Measurements from ENCODE around the gene GNAQ. TPM values are rescaled to one million over a fixed set of nuclear protein-coding genes. Genes with fewer than 3 reads are reported as not detected.

GNAQ gene
- polyA plus RNA-seq, 3 donors, result 8.3 to 51.0 (median 9.6) TPM

DNA sequence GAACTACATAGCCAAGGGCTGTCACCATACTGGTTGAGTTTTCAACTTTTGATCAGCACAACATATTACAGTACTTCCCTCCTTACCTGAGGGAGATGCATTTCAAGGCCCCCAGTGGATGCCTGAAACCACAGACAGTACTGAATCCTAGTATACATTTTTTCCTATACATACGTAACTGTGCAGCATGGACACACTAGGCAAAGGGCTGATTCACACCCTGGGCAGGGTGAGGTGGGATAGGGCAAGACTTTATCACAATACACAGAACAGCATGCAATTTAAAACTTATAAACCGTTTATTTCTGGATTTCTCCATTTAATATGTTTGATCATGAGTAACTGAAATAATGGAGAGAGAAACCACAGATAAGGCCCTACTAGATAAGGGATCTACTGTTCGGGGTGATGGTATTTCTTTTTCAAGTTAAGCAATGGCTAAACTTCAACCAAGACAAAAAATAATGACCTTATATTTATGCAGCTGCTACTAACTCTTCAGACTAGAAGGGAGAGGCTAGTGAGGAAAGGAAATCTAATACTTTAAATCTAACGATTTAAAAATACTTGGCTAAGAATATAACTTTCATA is 196.6 kb downstream of the GNAQ start:
- Mint-ChIP-seq H3K4me1 (peaks cover 20% of the 10 kb centered on the region), H3K9me3 (no peaks in the 10 kb centered on the region), H3K36me3 (peaks cover 9 to 13% of the 10 kb centered on the region in 2 donors), H3K27ac (peak overlapping the region in 5 of 7 donors; percentile 4 to 65 (median 42)), H3K27me3 (ENCODE audit: low read depth in 3 of 3) (no peaks in the 10 kb centered on the region), H3K4me3 (no peak overlapping the region)
- TF ChIP-seq, protein P1, sequence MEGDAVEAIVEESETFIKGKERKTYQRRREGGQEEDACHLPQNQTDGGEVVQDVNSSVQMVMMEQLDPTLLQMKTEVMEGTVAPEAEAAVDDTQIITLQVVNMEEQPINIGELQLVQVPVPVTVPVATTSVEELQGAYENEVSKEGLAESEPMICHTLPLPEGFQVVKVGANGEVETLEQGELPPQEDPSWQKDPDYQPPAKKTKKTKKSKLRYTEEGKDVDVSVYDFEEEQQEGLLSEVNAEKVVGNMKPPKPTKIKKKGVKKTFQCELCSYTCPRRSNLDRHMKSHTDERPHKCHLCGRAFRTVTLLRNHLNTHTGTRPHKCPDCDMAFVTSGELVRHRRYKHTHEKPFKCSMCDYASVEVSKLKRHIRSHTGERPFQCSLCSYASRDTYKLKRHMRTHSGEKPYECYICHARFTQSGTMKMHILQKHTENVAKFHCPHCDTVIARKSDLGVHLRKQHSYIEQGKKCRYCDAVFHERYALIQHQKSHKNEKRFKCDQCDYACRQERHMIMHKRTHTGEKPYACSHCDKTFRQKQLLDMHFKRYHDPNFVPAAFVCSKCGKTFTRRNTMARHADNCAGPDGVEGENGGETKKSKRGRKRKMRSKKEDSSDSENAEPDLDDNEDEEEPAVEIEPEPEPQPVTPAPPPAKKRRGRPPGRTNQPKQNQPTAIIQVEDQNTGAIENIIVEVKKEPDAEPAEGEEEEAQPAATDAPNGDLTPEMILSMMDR (IDR thresholded peaks at IDR 0.05), result no peak
- peaks cover 96% of the 10 kb centered on the region for H3K79me2 ChIP-seq (ENCODE audit: insufficient read depth, low read length)
- no peak overlapping the region for H3K4me2 ChIP-seq (replicated peaks; ENCODE audit: extremely low read depth, low read length, poor library complexity, severe bottlenecking)
- WGBS (ENCODE audit: insufficient coverage), result no CpG with 5 or more reads among the region's 4 CpGs
- H3K4me1 ChIP-seq (ENCODE audit: control insufficient read depth in 1 of 2, insufficient read depth in 2 of 2, low read length in 2 of 2), result no peaks in the 10 kb centered on the region
- H3K27ac ChIP-seq (ENCODE audit: low read depth in 1 of 2, low read length in 2 of 2), result peak overlapping the region in 1 of 2 donors; percentile 0
- H3K27me3 ChIP-seq (ENCODE audit: control insufficient read depth in 2 of 2, insufficient read depth in 2 of 2, low read length in 2 of 2), result no peaks in the 10 kb centered on the region
- H3K9ac ChIP-seq (ENCODE audit: insufficient read depth, low read length, poor library complexity, severe bottlenecking), result no peak overlapping the region
- no peak overlapping the region for H2AFZ ChIP-seq (ENCODE audit: insufficient read depth, low read depth, low read length, poor library complexity, severe bottlenecking)
- no peaks in the 10 kb centered on the region for H3K9me3 ChIP-seq (replicated peaks in 1 of 2; ENCODE audit: control insufficient read depth in 1 of 2, insufficient read depth in 1 of 2, low read length in 2 of 2)
- peaks cover 86% of the 10 kb centered on the region for H4K20me1 ChIP-seq (ENCODE audit: insufficient read depth, low read length)
- intact Hi-C loops (cut with micrococcal nuclease), result no loop called here
- H3K4me3 ChIP-seq (replicated peaks in 1 of 3; ENCODE audit: low read depth in 2 of 3, low read length in 3 of 3), result no peak overlapping the region
- peaks cover 0 to 15% of the 10 kb centered on the region in 2 donors for H3K36me3 ChIP-seq (replicated peaks in 1 of 2; ENCODE audit: control insufficient read depth in 1 of 2, insufficient read depth in 2 of 2, low read length in 2 of 2)
- DNase-seq, result no peak

DNA sequence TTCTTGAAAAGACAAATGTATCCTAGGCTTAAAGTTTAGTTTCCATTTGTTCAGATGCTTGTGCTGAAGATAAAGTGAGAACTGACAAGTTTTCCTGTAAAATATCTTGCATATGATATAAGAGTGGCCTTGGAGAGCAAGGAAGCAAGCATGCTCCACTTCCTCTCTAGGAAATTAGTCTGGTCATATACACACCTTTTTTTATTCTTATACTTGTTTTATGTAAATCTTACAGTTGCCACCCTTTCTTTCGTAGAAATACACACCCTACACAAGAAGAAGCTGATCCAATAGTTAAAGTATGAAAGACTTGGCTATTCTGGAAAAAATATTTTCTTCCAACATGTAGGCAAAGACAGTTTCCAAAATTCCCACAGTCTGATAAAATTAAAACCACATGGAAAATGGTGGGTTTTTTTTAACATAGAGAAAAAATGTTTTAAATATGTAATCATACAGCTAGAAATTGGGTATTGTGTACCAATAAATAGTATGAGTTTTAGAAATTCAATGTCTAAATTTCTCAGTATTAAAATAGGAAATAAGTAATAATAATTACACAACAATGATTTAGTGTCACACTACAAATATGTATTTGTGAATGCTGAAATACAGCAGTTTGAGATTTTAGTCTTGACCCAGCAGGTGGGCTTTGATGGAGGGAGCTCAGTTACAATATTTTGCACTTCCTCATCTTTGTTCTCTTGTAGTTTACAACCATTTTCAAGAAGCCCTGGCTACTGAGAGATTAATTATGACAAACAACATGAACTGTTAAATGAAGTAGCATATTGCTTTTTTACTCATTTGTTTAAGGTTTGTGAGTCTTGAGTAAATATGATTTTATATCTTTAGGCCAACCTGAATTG is 197.8 kb downstream of the GNAQ start:
- peaks cover 9 to 14% of the 10 kb centered on the region in 2 donors for H3K36me3 Mint-ChIP-seq
- DNase-seq, result no peak
- H3K9me3 Mint-ChIP-seq, result no peaks in the 10 kb centered on the region
- H3K4me3 ChIP-seq (replicated peaks in 1 of 3; ENCODE audit: low read depth in 2 of 3, low read length in 3 of 3), result no peak overlapping the region
- H3K4me3 Mint-ChIP-seq, result no peak overlapping the region
- H3K27me3 ChIP-seq (ENCODE audit: control insufficient read depth in 2 of 2, insufficient read depth in 2 of 2, low read length in 2 of 2), result no peaks in the 10 kb centered on the region
- no peaks in the 10 kb centered on the region for H3K9me3 ChIP-seq (replicated peaks in 1 of 2; ENCODE audit: control insufficient read depth in 1 of 2, insufficient read depth in 1 of 2, low read length in 2 of 2)
- H3K4me1 ChIP-seq (ENCODE audit: control insufficient read depth in 1 of 2, insufficient read depth in 2 of 2, low read length in 2 of 2), result no peaks in the 10 kb centered on the region
- peaks cover 15% of the 10 kb centered on the region for H3K4me1 Mint-ChIP-seq
- intact Hi-C loops (cut with micrococcal nuclease), result no loop called here
- H3K4me2 ChIP-seq (replicated peaks; ENCODE audit: extremely low read depth, low read length, poor library complexity, severe bottlenecking), result no peak overlapping the region
- no peak overlapping the region for H3K9ac ChIP-seq (ENCODE audit: insufficient read depth, low read length, poor library complexity, severe bottlenecking)
- peaks cover 86% of the 10 kb centered on the region for H4K20me1 ChIP-seq (ENCODE audit: insufficient read depth, low read length)
- peaks cover 95% of the 10 kb centered on the region for H3K79me2 ChIP-seq (ENCODE audit: insufficient read depth, low read length)
- H3K36me3 ChIP-seq (replicated peaks in 1 of 2; ENCODE audit: control insufficient read depth in 1 of 2, insufficient read depth in 2 of 2, low read length in 2 of 2), result peaks cover 0 to 17% of the 10 kb centered on the region in 2 donors
- no peak overlapping the region for H2AFZ ChIP-seq (ENCODE audit: insufficient read depth, low read depth, low read length, poor library complexity, severe bottlenecking)
- no CpG with 5 or more reads among the region's 1 CpG for WGBS (ENCODE audit: insufficient coverage)
- H3K27me3 Mint-ChIP-seq (ENCODE audit: low read depth in 3 of 3), result peaks cover 0 to 2% (median 0%) of the 10 kb centered on the region in 3 donors
- H3K27ac ChIP-seq (ENCODE audit: low read depth in 1 of 2, low read length in 2 of 2), result peak overlapping the region in 1 of 2 donors; percentile 0
- TF ChIP-seq, protein P1 (IDR thresholded peaks at IDR 0.05), result no peak
- no peak overlapping the region for H3K27ac Mint-ChIP-seq

Measured in CD14-positive monocyte (primary cell).